GM19467 (cell line): ENCODE measurements around the gene P2RX4.
A peak's percentile ranks its signal among the peaks of the same experiment; 100 is the strongest.
"Not testable (repeated sequence)": the region's sequence is repeated elsewhere in the genome, so short reads cannot be mapped to it uniquely, and the experiment has no call there.

ENCODE experiments used
- ATAC-seq: cut with Tn5 transposase; IDR thresholded peaks from one replicate; pipeline ENCODE4 v1.9.1; 2021; ENCODE audit warnings: mild to moderate bottlenecking, moderate library complexity; ENCODE audit not compliant: unreplicated experiment

P2RX4 gene

DNA sequence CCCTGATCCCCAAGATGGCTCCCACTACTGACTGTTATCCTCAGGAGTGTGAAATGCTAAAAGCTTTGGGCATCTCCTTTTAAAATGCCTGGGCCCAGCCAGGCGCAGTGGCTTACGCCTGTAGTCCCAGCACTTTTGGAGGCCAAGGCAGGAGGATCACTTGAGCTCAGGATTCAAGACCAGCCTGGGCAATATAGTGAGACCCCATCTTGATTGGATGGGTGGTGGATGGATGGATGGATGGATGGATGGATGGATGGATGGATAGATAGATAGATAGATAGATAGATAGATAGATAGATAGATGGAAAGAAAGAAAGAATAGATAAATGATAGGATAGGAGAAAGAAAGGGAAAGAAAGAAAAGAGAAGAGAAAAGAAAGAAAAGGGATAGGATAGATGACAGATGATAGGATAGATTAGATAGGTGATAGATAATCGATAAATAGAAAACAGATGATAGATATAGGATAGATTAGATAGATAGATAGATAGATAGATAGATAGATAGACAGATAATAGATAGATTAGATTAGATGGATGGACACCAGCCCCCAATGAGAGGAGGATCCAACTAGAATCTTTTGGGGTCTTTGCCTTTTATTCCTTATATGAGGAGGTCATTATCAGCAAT lies 9.5 kb downstream of the P2RX4 start:
- no peak for ATAC-seq

DNA sequence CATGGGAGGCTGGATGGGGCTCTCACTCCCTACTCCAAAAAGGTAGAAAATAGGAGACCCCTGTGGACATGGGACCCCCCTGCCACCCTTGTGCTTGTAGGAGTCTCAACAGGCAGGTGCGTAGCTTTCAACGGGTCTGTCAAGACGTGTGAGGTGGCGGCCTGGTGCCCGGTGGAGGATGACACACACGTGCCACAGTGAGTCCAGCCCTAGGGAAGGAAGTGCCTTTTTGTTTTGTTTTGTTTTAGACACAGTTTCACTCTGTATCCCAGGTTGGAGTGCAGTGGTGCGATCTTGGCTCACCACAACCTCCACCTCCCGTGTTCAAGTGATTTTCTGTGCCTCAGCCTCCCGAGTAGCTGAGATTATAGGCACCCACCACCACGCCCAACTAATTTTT lies 12.9 kb downstream of the P2RX4 start:
- no peak for ATAC-seq

DNA sequence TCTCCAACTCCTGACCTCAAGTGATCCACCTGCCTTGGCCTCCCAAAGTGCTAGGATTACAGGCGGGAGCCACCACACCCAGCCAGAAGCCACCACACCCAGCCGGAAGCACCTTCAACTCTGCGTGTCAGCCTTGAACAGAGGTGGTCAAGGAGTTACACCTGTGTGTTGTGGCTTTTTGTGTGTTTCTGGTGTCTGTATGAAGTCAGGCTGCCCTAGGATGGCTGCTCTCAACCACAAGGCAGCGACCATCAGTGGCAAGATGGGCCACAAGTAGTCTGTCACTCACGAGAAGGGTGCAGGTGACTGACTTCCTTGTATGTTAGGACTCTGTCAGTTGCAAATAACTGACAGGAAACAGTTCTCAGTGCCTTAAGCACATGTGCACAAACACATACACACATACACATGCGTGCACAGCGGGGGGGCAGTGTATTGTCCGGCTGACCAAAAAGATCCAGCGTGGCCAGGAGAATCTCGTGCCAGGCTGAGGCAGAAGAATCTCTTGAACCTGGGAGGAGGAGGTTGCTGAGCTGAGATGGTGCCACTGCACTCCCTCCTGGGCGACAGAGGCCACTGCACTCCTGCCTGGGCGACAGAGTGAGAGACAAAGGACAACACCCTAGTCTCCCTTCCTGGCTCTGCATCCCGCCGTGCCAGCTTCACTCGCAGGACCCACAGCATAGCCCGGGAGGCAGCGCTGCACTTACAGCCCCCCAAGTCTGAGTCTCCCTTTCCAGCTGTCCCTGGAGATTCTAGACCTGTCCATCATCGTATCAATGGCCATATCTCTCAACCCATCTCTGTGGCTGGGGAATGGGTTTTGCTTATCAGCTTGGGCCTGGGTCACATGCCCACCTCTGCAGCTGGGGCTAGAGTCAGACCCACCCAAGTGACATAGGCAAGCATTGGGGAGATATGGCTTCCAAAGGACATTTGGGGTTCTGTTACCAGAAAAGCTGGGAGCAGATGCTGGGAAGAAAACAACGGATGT lies 13.7 kb downstream of the P2RX4 start:
- ATAC-seq: no peak

DNA sequence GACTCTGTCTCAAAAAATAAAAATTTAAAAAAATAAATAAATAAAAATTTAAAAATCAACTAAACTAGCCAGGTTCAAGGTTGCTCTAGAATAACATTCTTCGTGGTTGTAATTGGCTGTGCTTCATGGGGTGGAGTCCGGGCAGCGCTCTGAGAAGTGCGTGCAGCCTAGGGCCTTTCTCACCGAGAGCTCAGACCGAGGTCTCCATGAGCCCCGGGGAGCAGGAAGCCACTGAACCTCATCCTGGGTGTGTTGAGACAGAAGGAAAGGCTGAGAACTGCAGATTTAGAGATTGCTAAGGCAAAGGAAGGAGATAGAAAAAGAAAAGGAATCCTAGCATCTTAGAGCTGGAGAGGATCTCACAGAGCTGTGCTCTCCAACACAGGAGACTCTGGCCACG lies 14.7 kb downstream of the P2RX4 start:
- no peak for ATAC-seq

DNA sequence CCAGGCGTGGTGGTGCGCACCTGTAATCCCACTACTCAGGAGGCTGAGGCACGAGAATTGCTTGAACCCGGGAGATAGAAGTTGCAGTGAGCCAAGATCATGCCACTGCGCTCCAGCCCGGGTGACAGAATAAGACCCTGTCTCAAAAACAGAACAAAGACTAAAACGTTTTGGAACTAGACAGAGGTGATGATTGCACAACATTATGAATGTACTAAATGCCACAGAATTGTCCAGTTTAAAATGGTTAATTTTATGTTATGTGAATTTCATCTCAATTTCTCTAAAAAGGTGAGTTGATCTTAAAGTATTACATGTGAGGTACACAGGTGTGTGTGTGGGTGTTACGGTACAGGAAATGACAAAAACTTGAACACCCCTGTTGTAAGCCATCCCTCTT lies 16.5 kb downstream of the P2RX4 start:
- ATAC-seq: no peak

DNA sequence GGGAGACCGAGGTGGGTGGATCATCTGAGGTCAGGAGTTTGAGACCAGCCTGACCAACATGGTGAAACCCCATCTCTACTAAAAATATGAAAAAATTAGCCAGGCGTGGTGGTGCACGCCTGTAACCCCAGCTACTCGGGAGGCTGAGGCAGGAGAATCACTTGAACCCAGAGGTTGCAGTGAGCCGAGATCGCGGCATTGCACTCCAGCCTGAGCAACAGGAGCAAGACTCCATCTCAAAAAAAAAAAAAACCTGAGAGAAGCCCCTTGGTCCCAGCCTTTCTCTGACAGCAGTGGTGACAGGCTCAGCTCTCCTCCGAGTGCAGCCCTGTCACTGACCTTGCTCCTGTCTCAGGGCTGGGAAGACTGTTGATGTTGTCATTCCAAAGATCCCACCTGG lies 16.9 kb downstream of the P2RX4 start:
- peak; percentile 11 for ATAC-seq

DNA sequence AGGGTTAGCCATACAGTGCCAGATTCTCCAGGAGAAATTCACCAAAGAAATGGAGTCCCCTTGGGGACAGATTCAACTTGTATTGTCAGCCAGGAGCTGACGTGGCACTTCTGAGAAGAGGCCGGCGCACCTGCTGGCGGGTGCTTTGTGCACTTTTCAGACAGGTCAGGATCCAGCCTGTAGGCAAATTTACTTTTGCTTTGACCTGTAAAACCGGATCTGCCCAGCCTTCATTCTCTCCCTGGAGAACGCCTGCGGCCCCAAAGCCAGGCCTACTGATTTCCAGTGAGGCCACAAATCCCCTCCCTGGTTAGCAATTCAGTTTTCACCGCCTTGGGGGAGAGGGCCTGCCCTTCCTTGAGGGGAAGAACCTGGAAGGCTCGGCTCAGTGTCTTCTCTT lies 17.4 kb downstream of the P2RX4 start:
- ATAC-seq: peak; percentile 66

DNA sequence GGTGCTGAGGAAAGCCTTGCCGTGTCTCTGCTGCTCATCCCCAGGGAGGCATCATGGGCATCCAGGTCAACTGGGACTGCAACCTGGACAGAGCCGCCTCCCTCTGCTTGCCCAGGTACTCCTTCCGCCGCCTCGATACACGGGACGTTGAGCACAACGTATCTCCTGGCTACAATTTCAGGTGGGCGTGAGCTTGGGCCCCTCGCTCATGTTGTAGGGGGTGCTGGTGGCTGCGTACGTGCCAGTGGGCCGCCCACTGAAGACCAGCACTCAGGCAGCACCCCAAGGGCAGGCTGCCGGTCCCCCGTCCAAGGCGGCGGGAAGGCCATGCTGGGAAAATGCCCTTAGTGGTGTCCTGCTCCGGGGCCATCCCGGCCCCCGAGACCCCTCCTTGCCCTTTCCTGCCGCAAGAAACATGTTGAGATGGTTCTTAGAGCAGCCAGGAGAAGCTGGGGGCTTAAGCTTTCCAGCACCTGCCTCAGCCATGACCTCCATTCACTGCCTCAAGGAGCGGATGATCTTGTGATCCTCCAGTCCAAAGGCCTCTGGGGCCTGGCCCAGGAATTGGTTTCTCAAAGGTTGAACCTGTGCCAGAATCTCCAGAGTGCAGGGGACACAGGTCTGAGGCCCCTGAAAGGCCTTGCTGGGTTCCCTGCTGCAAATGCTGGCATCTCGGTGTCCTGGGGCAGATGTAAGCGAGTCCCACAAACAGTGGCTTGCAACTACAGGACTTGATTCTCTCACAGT lies 19.2 kb downstream of the P2RX4 start:
- ATAC-seq: no peak

DNA sequence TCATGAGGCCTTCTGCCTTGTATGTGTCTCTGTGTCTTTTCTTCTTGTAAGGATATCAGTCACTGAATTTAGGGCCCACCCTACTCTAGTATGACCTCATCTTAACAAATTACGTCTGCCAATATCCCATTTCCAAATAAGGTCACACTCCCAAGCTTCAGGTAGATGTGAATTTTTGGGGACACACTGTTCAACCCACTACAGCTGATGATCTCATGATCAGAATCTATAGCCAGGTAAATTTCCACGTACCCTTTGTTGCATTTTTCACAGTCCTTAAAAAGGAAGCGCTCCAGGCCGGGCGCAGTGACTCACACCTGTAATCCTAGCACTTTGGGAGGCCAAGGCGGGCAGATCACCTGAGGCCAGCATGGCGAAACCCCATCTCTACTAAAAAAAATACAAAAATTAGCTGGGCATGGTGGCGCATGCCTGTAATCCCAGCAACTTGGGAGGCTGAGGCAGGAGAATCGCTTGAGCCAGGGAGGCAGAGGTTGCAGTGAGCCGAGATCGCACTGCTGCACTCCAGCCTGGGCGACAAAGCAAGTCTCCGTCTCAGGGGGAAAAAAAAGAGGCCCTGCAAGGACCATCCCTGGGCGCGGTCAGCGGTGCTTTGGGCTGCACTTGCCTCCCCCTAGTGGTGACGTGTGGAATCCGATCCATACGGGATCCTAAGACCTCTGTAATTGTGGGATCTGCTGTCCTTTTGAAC lies 20.1 kb downstream of the P2RX4 start:
- ATAC-seq: not testable (repeated sequence)

DNA sequence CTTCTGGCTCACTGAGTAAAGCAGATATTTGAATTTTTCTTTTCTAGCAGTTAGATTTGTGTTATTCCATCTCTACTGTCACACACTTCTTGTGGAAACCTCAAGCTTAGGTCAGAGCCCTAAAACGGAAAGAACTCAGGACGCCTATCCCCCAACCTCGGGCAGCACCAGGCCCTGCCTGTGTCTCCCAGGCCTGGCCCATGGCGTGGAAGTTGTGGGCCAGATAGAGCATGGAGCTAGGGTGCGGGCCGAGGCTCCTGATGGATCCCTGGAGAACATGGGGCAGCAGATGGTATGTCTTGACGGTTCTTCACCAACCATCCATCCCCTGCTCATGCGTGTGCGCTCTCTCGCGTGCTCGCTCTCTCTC lies 20.6 kb downstream of the P2RX4 start:
- no peak for ATAC-seq

DNA sequence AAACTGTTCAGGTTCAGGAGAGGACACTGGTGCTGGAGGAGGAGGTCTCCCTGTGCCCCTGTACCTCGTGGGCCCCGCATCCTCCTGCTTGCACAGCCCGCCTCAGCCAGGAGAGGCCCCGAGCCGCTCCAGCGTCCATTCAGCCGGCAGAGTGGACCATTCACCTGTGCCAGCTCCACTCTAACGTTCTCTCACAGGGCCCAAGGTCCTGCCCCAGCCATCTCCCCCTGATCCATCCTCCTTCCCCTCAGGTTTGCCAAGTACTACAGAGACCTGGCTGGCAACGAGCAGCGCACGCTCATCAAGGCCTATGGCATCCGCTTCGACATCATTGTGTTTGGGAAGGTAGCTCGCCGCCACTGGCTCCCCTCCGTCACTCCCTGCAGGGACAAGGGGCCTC lies 22.2 kb downstream of the P2RX4 start:
- no peak for ATAC-seq

DNA sequence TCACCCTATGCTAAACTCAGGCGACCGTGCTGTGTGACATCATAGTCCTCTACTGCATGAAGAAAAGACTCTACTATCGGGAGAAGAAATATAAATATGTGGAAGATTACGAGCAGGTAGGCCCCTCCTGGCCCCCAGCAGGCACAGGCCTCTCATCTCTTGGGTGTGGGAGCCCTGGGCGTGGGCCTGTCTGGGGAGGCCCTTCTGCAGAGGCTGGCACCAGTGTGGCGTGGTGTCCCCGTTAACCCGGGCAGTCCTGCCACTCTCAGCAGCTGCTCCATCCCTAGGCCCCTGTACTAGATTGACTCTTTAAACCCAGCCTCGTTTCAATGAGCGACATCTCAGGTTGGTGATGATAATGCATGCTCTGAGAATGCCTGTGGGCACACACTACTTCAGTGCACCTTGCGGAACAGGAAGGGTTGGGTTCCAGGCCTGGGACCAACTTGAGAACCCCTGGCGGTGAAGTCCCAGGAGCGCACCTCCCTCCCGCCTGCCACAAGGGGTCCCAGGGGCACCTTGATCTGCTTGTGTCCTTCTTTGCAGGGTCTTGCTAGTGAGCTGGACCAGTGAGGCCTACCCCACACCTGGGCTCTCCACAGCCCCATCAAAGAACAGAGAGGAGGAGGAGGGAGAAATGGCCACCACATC lies 23.2 kb downstream of the P2RX4 start:
- ATAC-seq: no peak

DNA sequence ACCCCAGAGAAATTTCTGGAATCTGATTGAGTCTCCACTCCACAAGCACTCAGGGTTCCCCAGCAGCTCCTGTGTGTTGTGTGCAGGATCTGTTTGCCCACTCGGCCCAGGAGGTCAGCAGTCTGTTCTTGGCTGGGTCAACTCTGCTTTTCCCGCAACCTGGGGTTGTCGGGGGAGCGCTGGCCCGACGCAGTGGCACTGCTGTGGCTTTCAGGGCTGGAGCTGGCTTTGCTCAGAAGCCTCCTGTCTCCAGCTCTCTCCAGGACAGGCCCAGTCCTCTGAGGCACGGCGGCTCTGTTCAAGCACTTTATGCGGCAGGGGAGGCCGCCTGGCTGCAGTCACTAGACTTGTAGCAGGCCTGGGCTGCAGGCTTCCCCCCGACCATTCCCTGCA lies 23.7 kb downstream of the P2RX4 start:
- no peak for ATAC-seq

DNA sequence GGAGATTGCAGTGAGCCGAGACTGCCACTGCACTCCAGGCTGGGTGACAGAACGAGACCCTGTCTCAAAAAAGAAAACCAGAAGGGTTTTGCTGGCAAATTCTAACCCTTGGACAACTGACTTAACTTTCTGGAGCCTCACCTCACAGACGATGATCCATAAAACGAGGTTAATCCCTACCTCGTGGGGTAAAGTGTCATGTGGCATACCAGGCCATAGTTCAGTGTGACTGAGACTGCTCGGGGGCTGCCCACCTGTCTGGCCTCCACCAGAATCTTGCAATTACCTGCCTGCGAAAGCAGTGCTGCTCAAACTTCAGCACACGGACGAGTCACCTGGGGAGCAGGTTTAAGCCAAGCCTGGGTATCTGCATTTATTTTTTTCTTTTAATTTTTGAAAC lies 26.8 kb downstream of the P2RX4 start:
- ATAC-seq: no peak

DNA sequence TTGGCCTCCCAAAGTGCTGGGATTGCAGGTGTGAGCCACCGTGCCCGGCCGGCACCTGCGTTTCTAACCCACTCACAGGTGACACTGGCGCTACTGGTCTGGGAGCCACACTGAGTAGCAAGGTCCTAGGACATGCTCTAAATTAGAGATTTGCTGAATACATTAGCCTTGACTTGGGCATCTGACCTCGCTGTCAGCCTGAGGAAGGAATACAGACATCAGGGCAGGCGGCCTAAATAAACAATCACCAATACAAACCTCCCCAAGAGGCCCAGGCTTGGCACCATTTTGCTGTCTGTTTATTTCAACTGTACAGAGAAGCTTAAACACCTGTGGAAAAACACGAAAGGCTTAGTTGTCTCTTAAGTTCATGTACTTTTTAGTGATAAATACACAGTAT lies 27.5 kb downstream of the P2RX4 start:
- ATAC-seq: no peak

DNA sequence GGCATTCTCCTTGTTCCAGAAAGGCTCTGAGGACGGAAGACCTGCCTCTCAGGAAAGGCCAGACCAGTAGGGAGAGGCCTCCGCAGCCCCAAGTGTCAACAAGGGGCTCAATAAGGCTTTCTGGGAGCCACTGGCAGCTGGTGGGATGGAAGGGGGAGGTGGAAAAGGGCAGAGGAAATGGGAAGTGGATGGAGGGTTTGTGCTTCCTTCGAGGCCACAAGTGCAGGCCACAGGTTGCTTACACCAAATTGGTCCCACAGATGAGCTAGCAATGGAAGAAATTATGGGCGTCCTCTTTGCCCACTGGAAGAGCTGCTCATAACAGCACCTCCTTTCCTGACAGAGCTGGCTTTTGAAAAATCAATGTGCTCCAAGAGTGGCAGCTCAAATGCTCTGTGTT lies 28.2 kb downstream of the P2RX4 start:
- no peak for ATAC-seq

DNA sequence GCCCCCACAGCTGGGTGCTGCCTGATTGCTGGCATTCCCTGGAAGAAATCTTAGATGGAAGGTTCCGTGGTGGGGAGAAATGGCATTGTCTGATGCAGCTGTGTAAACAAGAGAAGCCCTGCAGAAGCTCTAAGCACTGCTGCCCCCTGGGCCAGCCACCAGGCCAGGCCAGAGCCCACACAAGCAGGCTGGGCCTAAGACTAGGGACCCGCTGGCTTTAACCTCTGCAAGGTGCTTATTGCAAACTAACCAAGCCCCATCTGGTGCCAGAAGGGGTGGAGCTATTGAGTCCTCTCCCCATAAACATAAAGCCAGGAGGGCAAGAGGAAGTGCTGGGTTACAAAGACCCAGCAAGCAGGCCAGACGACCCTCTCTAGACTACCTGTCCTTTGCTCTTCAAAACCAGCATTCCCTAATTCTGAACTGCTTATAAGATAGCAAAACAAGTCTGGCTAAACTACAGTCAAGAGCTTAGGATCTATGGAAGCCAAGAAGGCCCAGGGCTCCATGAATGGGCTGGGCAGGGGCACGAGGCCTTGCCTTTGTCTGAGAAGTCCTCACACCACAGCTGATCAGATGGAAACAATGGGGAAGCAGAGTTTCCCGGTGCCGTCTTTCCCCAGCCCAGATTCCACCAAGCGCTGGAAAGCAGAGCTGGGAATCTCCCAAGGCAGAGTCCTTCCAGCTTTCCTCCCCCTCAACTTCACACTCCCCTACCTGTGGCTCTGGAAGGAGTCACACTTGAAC lies 28.8 kb downstream of the P2RX4 start:
- ATAC-seq: no peak

DNA sequence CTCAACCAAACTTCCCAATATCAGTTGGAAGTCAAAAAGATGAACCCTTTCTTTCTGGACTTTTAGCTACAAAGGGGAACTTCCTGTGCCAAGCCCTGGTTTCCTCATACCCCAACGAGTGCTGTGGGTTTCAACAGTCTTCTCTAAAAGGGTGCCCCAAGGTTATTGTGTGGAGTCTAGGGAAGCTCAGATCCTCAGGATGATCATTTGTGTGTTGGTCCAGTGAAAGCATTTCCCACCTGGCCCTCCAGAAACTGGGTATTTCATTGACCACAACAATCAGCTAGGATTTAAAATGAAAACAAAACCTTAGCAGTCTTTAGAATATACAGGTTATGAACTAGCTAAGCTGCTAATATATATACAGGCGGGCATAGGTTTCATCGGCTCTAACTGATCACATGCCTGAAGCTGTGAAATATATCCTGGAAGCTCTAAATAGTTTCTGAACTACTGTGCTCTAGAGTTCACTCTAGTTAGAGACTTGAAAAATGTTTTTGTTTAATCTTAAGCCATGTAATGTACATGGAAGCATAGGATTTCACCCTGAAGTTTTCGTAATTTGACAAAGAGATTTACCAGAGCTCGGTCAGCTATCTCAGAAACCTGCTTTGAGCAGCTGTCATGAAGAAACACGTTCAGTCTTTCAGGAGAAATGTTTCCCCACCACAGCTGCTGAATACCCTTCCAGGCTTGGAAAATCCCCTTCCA lies 29.6 kb downstream of the P2RX4 start:
- ATAC-seq: no peak

DNA sequence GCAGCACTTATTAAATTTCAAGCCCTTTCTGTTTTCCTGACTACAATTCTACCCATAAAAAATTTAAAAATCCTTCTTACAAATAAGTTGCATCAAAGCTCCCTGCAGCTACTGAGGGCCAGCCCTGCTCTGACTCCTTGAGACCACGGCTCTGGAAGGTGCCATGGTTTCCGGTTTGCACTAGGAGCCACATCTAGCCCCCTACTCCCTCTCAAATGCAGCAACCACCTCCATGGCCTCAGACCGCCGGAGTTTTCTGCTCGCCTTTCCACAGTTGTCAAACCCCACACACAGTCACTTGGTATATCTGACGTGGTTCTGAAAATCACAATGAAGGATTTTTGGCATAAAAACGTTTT lies 30.1 kb downstream of the P2RX4 start:
- ATAC-seq: no peak
